Type B pancreatic cell (in vitro differentiated cells): ENCODE data around the gene CCDC9B. TPM values are rescaled to one million over a fixed set of nuclear protein-coding genes. Genes with fewer than 3 reads are reported as not detected.

Source experiments
- DNase-seq: peaks from one replicate; pipeline ENCODE4 v3.0.0; 2021; ENCODE audit warnings: mixed read lengths; ENCODE audit not compliant: unreplicated experiment; ENCODE audit errors: extremely low spot score
- H3K27ac Mint-ChIP-seq: 2 replicates; pipeline ENCODE4 v1.8.0; 2021; ENCODE audit warnings: mild to moderate bottlenecking, mixed read lengths
- H3K27me3 Mint-ChIP-seq: 2 replicates; pipeline ENCODE4 v1.8.0; 2021; ENCODE audit warnings: mixed read lengths
- H3K36me3 Mint-ChIP-seq: 2 replicates; pipeline ENCODE4 v1.8.0; 2021; ENCODE audit warnings: mixed read lengths
- H3K4me1 Mint-ChIP-seq: one replicate; pipeline ENCODE4 v1.8.0; 2021; ENCODE audit warnings: mixed read lengths; ENCODE audit not compliant: unreplicated experiment
- H3K4me3 Mint-ChIP-seq: 2 replicates; pipeline ENCODE4 v1.8.0; 2021; ENCODE audit warnings: mild to moderate bottlenecking, mixed read lengths
- H3K9me3 Mint-ChIP-seq: 2 replicates; pipeline ENCODE4 v1.8.0; 2021; ENCODE audit warnings: mixed read lengths
- total RNA-seq: library from RNA; stranded (reverse); gene quantifications from 2 replicates; pipeline ENCODE4 v1.2.1, GENCODE V29; 2021; ENCODE audit warnings: low replicate concordance
- TF ChIP-seq, protein P1 (sequence below): fragments of 200-600 bp; sonication (generic); conservative IDR thresholded peaks from 2 replicates; pipeline ENCODE4 v1.5.0; 2021; ENCODE audit warnings: antibody characterized with exemption, mild to moderate bottlenecking

Gene CCDC9B
- total RNA-seq, 1 donor from 2014 or later: 2.4 TPM

DNA sequence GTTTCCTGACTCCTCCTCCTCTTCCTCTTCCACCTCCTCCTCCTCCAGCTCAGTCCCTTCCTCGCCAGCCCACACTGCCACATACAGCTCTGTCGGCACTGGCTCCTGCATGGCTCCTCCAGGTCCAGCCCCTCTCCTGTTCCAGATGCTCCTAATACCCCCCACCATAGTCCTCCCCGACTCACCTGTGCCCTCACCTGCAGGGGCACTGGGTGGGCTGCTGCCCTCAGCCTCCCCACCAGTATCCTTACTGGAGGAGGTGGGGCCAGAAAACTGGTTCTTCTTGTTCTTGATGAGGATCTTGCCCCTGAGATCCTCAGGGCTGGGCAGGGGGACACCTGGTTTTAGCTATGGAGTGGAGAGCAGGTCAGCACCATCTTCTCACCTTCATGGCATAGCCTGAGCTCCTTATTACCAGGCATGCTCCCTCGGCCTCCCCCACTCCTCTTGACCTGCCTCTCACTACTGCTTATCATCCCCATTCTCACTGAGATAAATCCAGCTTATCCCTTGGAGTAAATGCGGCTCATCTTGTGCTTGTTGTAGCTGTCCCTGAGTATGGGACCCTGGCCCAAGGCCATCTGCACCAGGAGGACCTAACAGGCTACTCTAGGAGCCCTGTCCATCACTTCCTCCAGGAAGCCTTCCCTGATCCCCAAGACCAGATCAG, 44.0 kb downstream of the CCDC9B start:
- Mint-ChIP-seq H3K9me3 (no peaks in the 10 kb centered on the region), H3K4me3 (no peak overlapping the region), H3K4me1 (peaks cover 13% of the 10 kb centered on the region), H3K36me3 (no peaks in the 10 kb centered on the region), H3K27me3 (peaks cover 35% of the 10 kb centered on the region), H3K27ac (no peak overlapping the region)
- TF ChIP-seq, protein P1, sequence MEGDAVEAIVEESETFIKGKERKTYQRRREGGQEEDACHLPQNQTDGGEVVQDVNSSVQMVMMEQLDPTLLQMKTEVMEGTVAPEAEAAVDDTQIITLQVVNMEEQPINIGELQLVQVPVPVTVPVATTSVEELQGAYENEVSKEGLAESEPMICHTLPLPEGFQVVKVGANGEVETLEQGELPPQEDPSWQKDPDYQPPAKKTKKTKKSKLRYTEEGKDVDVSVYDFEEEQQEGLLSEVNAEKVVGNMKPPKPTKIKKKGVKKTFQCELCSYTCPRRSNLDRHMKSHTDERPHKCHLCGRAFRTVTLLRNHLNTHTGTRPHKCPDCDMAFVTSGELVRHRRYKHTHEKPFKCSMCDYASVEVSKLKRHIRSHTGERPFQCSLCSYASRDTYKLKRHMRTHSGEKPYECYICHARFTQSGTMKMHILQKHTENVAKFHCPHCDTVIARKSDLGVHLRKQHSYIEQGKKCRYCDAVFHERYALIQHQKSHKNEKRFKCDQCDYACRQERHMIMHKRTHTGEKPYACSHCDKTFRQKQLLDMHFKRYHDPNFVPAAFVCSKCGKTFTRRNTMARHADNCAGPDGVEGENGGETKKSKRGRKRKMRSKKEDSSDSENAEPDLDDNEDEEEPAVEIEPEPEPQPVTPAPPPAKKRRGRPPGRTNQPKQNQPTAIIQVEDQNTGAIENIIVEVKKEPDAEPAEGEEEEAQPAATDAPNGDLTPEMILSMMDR: no peak
- DNase-seq: no peak

DNA sequence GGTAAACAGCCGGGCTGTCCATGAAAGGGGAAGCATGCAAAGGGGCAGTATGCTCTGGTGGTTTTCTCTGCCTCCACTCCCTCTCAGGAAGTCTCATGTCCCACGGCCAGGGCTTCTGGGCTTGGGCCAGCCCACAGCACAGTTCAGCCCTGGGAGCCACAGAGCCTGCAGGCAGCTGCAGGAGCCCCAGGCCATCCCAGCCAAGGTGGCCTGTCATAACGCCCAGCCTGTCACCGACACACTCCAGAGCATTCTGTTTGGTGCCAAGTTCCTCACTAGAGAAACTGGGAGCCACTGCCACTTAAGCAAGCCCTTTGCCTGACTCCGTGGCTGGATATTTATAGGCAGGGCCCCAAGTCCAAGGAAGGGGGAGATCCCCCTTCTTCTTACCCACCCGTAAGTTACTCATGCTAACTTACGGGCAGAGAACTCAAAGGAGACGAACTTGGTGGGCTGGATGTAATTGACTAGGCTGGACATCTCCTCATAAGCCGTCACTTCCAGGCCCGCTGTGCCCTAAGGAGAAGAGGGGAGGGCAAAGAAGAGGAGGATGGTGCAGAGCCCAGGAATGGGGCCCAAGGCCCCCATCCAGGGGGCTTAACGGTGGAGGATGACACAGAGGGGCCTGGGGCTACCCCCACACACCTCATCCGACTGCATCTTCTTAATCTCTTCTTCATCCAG, 44.7 kb downstream of the CCDC9B start:
- TF ChIP-seq, protein P1: no peak
- H3K27me3 Mint-ChIP-seq: peaks cover 33% of the 10 kb centered on the region
- no peak overlapping the region for H3K27ac Mint-ChIP-seq
- H3K36me3 Mint-ChIP-seq: no peaks in the 10 kb centered on the region
- H3K4me3 Mint-ChIP-seq: no peak overlapping the region
- no peak for DNase-seq
- H3K4me1 Mint-ChIP-seq: peaks cover 9% of the 10 kb centered on the region
- no peaks in the 10 kb centered on the region for H3K9me3 Mint-ChIP-seq

DNA sequence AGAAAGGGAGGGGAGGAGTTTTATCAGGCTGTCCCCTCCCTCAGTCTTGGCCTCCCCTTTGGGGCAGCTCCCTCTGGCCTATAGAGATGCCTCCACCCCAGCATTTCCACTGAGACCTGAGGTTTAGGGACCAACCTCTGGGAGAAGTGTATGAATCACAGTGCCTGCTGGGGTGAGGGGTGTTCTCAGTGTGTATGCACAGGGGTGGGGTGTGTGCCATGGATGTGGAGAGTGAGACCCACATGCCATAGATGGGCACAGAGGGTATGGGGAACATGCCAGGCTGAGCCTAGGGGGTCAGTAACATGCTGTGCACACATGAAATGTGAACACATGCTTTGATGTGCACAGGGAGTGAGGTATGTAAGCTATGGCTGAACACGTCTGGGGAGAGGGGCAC, 45.4 kb downstream of the CCDC9B start:
- H3K9me3 Mint-ChIP-seq: no peaks in the 10 kb centered on the region
- H3K27me3 Mint-ChIP-seq: peaks cover 36% of the 10 kb centered on the region
- no peak for DNase-seq
- H3K4me1 Mint-ChIP-seq: peaks cover 9% of the 10 kb centered on the region
- no peak overlapping the region for H3K4me3 Mint-ChIP-seq
- H3K27ac Mint-ChIP-seq: no peak overlapping the region
- no peaks in the 10 kb centered on the region for H3K36me3 Mint-ChIP-seq
- TF ChIP-seq, protein P1: no peak

DNA sequence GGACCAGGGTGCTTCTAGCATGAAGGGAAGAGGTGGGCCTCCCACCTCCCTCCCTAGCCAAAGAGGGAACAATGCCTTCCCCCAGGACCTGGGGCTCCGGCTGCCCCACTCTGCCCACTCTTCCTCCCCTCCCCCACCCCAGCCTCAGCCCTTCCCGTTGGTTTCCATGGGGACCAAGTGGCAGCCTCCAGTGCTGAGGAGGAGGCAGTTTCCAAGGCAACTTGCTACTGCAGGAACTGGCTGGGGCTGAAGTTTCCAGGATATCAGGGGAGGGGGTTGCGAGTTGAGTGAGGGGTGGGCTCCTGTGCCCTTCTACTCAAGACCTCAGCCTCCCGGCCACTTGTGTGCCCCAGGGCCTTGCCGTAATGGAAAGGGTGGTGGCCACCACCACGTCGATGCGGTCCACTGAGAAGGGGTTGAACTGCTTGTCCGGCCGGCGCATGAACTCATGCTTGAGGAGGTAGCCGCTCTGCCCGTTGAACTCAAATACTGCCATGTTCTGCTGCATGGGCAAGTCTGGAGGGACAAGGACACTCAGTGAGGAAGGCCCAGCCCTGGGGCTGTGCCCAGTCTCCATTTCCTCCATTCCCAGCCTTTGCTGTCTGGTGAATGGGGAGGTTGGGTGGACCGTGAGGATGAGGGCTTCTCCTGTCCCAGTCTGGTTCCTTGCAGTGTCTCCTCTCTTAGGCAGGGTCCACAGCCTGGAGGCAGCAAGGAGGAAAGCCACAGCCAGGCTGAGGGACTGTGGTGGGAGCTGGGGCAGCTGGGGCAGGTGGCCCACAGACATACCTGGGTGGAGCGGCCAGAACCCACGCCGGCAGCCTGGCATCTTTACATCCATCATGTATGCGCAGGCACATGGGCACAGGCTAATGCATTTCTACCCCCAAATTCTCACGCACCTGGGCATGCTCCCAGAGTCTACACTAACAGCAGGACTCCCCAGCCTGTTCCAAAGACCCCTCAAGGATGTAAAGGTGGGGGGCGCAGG, 46.5 kb downstream of the CCDC9B start:
- no peak for DNase-seq
- H3K4me1 Mint-ChIP-seq: peaks cover 12% of the 10 kb centered on the region
- no peaks in the 10 kb centered on the region for H3K9me3 Mint-ChIP-seq
- H3K27me3 Mint-ChIP-seq: peaks cover 46% of the 10 kb centered on the region
- H3K36me3 Mint-ChIP-seq: no peaks in the 10 kb centered on the region
- TF ChIP-seq, protein P1: no peak
- no peak overlapping the region for H3K4me3 Mint-ChIP-seq
- no peak overlapping the region for H3K27ac Mint-ChIP-seq

DNA sequence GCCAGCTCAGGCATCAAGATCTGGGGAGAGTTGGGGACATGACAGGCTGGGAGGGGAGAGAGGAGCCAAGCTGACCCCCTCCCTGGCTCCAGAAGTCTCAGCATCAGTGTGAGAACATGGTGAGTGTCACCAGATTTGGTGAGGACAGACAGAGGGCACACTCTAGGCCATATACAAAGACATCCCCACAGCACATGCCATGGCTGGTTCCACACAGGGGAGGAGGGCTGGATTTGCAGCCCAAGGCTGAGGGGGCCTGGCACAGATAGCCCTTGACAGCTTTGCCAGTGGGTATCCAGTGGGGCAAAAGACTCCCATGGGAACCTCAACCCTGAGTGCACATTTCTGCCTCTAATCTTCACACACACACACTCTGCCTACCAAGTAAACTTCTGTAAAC, 47.7 kb downstream of the CCDC9B start:
- H3K27me3 Mint-ChIP-seq: peaks cover 50% of the 10 kb centered on the region

More for the DNA sequence above, 47.7 kb downstream of the CCDC9B start:
- TF ChIP-seq, protein P1: no peak
- DNase-seq: no peak
- H3K9me3 Mint-ChIP-seq: no peaks in the 10 kb centered on the region
- H3K27ac Mint-ChIP-seq: no peak overlapping the region
- no peak overlapping the region for H3K4me3 Mint-ChIP-seq
- H3K4me1 Mint-ChIP-seq: peaks cover 12% of the 10 kb centered on the region
- no peaks in the 10 kb centered on the region for H3K36me3 Mint-ChIP-seq
